Heart left ventricle (tissue), 16 donors: ENCODE measurements around the gene CSF3R. TPM values are rescaled to one million over a fixed set of nuclear protein-coding genes. Genes with fewer than 3 reads are reported as not detected.
A peak's percentile ranks its signal among the peaks of the same experiment; 100 is the strongest.

ENCODE experiments used
- ATAC-seq, 4 donors: fragments of 200-7000 bp; cut with Tn5 transposase; one replicate each; pipeline ENCODE4 v1.9.1; 2020 to 2022; ENCODE audit warnings: moderate library complexity in 4 of 4, mild to moderate bottlenecking in 3 of 4, moderate number of reproducible peaks in 1 of 4
- DNase-seq, 5 donors: peaks; one replicate each; pipeline ENCODE4 v3.0.0-alpha.2; 2020
- H3K27ac ChIP-seq, 12 donors: fragments of 200-600 bp; sonication (generic) in 4 of 12; one replicate each; pipeline versions ENCODE4 v1.5.0 to v1.8.0; 2016 to 2022; ENCODE audit warnings: mild to moderate bottlenecking in 2 of 12
- H3K27me3 ChIP-seq, 9 donors: fragments of 200-600 bp; sonication (generic) in 2 of 9; one replicate each; pipeline versions ENCODE4 v1.5.1 to v1.8.0; 2016 to 2022; ENCODE audit warnings: mild to moderate bottlenecking in 3 of 9
- H3K36me3 ChIP-seq, 9 donors: fragments of 200-600 bp; sonication (generic) in 2 of 9; one replicate each; pipeline versions ENCODE4 v1.5.0 to v1.8.0; 2018 to 2022; ENCODE audit warnings: mild to moderate bottlenecking in 2 of 9
- H3K4me1 ChIP-seq, 12 donors: fragments of 200-600 bp; sonication (generic) in 4 of 12; one replicate each; pipeline versions ENCODE4 v1.5.0 to v1.8.0; 2016 to 2022; ENCODE audit warnings: mild to moderate bottlenecking in 3 of 12
- H3K4me3 ChIP-seq, 12 donors: fragments of 200-600 bp; sonication (generic) in 4 of 12; one replicate each; pipeline versions ENCODE4 v1.5.0 to v1.8.0; 2017 to 2022; ENCODE audit warnings: mild to moderate bottlenecking in 9 of 12, moderate library complexity in 4 of 12
- H3K9me3 ChIP-seq, 12 donors: fragments of 200-600 bp; sonication (generic) in 4 of 12; one replicate each; pipeline versions ENCODE4 v1.5.0 to v1.8.0; 2016 to 2022; ENCODE audit warnings: mild to moderate bottlenecking in 1 of 12
- POLR2A ChIP-seq, 2 donors: fragments of 450-650 bp; IDR thresholded peaks; one replicate each; pipeline ENCODE4 v1.6.1; 2017; ENCODE audit warnings: antibody characterized with exemption in 2 of 2, mild to moderate bottlenecking in 2 of 2, moderate library complexity in 2 of 2
- WGBS, 4 donors: extraction: QIAGEN DNeasy Blood & Tissue Kit in 2 of 4; methylation state at CpG; one replicate each; pipeline versions ENCODE4 v1.1.5 to v1.1.7; 2013 to 2018; 5-methylcytosine and 5-hydroxymethylcytosine counted together
- intact Hi-C, 10 donors: fragments of 100-400 bp; cut with DNase I; formaldehyde crosslinking; loops; one replicate each; pipeline versions ENCODE4 v1.11.1 to v1.14.2; 2022
- polyA plus RNA-seq, 2 donors: library from polyadenylated mRNA; stranded (reverse); fragments of 200-250 nt; gene quantifications; one replicate each; pipeline ENCODE4 v1.2.3, GENCODE V29; 2013
- total RNA-seq, 9 donors: library from RNA; depleted of rRNA in 2 of 9; stranded (reverse); fragments of >200 nt in 2 of 9; fragmentation: NEBNext Ultra II Directional in 3 of 9; extraction: Animal tissue kit (Norgen Biotek cat#: 25700) in 3 of 9; gene quantifications; one replicate each; pipeline versions ENCODE4 v1.1.0 to v1.2.4, GENCODE V29; 2016 to 2023
- TF ChIP-seq, protein P1 (sequence below), 12 donors: fragments of 200-600 bp; sonication (generic) in 4 of 12; IDR thresholded peaks; one replicate each; pipeline versions ENCODE4 v1.5.0 to v1.8.0; 2018 to 2022; ENCODE audit warnings: antibody characterized with exemption in 12 of 12, mild to moderate bottlenecking in 5 of 12
- donor health status: ischemic (EF 13 %, LVEDD 7.1; RV severe dilation, severe dysfunction).
- donor health status: healthy with polysubstance abuse.
- donor health status: DM: no; HTN: yes; CAD: no.
- donor health status: DM: no; HTN: no; CAD: no.
- donor health status: ischemic (EF 25% LVEDD 6.9; RV normal size, moderate dysfunction).
- donor health status: ischemic (EF 25% LVEDD 5.7; RV mildly dilated, moderate dysfunction).
- donor health status: healthy.
- donor health status: DM: yes; HTN: yes; CAD: no.
- donor health status: ischemic (EF 35%, LVEDD 5.7; RV mildly dilated, moderate dysfunction).
- donor health status: nonischemic (EF 11% LVEDD 7.7; RV severe dilation, severe dysfunction).
- donor health status: DM: yes; HTN: yes; CAD: no.
- donor health status: PGD.
- donor health status: ischemic (EF 29% LVEDD 5.4; RV normal size, mild dysfunction).
- donor health status: nonischemic (EF 23%, LVEDD 6.1; RV moderate dilation, normal function).

The CSF3R gene
- total and polyA plus RNA-seq, 11 donors, result 1.5 to 22.7 (median 4.1) TPM

DNA sequence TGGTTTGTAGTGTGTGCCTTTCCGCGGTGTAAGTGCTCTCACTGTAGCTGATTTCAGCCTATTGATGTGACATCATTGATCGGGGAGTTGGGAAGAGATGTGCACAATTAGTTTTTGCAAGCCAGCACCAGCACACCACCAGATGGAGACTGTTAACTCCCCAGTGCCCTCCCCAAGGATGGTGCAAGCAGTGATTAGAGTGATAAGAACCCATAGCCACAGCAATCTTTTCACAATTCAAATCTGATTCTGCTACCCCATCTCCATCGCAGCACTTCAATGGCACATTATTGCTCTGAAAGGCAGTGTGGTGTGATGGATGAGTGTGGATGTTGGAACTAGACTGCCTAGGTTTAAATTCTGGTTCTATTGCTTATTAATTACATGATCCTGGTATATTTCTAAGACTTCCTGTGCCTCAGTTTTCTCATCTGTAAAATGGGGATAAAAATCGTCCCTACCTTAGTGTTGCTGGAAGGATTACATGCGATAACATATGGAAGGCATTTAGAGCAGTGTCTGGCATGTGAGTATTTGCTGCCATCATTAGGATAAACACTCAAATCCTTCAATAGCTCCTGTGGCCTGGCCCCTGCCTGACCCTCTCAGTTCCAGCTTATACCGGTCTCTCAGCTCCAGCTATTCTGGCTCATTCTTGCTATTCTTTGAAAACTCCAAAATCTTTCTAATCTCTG lies 6.7 kb downstream of the CSF3R start:
- Histone ChIP-seq H3K4me3 (no peak overlapping the region), H3K27ac (no peak overlapping the region), H3K9me3 (no peaks in the 10 kb centered on the region), H3K27me3 (peaks cover 0 to 8% (median 0%) of the 10 kb centered on the region in 9 donors), H3K4me1 (peaks cover 0 to 13% (median 0%) of the 10 kb centered on the region in 12 donors), H3K36me3 (peaks cover 0 to 6% (median 0%) of the 10 kb centered on the region in 9 donors)
- TF ChIP-seq POLR2A (IDR thresholded peaks at IDR 0.05), result no peak
- TF ChIP-seq, protein P1, sequence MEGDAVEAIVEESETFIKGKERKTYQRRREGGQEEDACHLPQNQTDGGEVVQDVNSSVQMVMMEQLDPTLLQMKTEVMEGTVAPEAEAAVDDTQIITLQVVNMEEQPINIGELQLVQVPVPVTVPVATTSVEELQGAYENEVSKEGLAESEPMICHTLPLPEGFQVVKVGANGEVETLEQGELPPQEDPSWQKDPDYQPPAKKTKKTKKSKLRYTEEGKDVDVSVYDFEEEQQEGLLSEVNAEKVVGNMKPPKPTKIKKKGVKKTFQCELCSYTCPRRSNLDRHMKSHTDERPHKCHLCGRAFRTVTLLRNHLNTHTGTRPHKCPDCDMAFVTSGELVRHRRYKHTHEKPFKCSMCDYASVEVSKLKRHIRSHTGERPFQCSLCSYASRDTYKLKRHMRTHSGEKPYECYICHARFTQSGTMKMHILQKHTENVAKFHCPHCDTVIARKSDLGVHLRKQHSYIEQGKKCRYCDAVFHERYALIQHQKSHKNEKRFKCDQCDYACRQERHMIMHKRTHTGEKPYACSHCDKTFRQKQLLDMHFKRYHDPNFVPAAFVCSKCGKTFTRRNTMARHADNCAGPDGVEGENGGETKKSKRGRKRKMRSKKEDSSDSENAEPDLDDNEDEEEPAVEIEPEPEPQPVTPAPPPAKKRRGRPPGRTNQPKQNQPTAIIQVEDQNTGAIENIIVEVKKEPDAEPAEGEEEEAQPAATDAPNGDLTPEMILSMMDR (IDR thresholded peaks at IDR 0.05), result no peak
- intact Hi-C loops, result no loop called here
- WGBS, 4 donors, result 64 to 75% (median 69%) methylated on average over 7 of the region's 7 CpGs
- ATAC-seq, result no peak
- DNase-seq, result no peak

DNA sequence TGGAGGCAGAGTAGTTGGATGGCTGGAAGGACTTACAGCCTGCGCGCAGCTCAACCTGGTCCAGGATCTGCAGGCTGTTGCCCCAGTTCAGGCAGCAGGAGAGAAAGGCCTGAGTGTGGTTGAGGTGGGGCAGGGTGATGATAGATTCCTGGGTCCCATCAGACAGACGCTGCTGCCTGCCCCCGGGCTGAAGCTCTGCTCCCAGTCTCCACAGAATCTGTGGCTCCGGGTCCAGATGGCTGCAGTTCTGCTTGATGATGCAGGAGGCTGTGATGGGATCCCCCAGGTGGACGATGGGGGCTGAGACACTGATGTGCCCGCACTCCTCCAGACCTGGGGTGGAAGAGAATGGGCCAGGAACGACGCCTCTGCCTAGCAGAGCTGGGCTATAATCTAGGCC lies 7.4 kb downstream of the CSF3R start:
- Histone ChIP-seq H3K4me3 (no peak overlapping the region), H3K4me1 (peaks cover 0 to 12% (median 0%) of the 10 kb centered on the region in 12 donors), H3K36me3 (peaks cover 0 to 6% (median 0%) of the 10 kb centered on the region in 9 donors), H3K27ac (no peak overlapping the region), H3K27me3 (peaks cover 0 to 8% (median 0%) of the 10 kb centered on the region in 9 donors), H3K9me3 (no peaks in the 10 kb centered on the region)
- ATAC-seq (no peak), DNase-seq (peak in 1 of 5 donors; percentile 54)
- intact Hi-C loops, result no loop called here
- 54 to 62% (median 57%) methylated on average over 6 to 9 of the region's 9 CpGs for WGBS, 4 donors
- TF ChIP-seq POLR2A (IDR thresholded peaks at IDR 0.05), result no peak
- TF ChIP-seq, protein P1 (IDR thresholded peaks at IDR 0.05), result no peak

DNA sequence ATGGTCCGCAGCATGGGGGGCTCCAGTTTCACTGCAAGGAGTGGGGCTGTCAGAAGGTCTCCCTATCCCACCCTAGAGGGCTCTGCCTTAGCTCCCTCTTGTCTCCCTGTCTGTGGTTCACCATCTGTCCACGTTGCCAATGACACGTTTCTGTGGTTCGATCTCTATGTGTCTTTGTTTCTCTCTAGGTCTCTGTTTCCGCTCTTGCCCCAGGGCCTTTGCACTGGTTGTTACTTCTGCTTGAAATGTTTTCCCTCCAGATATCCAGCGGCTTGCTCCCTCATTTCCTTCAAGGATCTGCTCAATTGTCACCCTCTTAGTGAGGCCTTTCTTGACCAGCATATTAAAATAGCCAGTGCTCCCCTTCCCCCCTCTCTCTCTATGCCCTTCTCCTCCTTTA lies 10.1 kb downstream of the CSF3R start:
- intact Hi-C loops, result no loop called here
- DNase-seq (no peak), ATAC-seq (no peak)
- TF ChIP-seq POLR2A (IDR thresholded peaks at IDR 0.05), result no peak
- TF ChIP-seq, protein P1 (IDR thresholded peaks at IDR 0.05), result no peak
- Histone ChIP-seq H3K4me3 (no peak overlapping the region), H3K4me1 (no peaks in the 10 kb centered on the region), H3K9me3 (no peaks in the 10 kb centered on the region), H3K27ac (no peak overlapping the region), H3K36me3 (no peaks in the 10 kb centered on the region), H3K27me3 (peaks cover 0 to 8% (median 0%) of the 10 kb centered on the region in 9 donors)
- 84 to 91% (median 90%) methylated on average over 6 of the region's 6 CpGs for WGBS, 4 donors

DNA sequence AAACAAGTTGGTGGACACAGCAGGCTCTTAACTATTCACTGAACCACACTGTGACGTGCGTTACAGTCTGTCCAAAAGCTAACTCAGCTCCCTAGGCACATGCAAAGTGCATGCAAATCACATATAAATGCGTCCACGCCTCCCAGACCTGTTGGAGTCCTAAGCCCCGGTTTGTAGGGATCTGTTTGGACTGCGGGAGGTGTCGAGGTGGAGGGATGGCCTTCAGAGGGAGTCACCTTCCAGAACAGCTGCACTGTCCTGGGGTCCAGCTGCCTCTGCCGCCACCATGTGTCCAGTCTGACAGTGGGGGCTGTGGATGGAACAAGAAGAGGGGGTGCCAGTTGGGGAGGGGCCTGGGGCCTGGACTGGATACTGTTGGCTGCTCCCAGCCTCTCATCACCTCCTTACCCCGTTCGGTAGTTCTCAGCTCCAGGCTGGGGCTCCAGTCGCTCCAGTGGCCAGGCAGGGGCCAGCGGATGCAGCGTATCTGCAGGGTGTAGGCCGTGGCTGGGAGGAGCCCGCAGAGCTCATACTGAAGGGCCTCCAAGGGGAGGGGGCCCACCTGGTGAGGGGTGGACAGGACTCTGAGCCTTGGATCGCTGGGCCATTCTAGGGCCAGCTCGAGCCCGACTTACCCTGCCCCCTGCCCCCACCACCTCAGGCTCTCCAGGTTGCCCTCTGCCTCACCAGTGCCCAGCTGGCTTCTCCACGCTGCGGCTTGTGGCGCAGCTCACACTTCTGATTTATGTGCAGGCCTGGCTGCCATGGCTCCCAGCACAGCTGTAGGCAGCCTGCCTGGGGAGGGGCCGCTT lies 10.7 kb downstream of the CSF3R start:
- no peaks in the 10 kb centered on the region for H3K4me1 ChIP-seq
- no peaks in the 10 kb centered on the region for H3K36me3 ChIP-seq
- H3K4me3 ChIP-seq, result no peak overlapping the region
- whole genome bisulfite sequencing, 4 donors, result 69 to 75% (median 73%) methylated on average over 15 to 22 of the region's 22 CpGs
- ATAC-seq (no peak), DNase-seq (no peak)
- H3K27me3 ChIP-seq, result peaks cover 0 to 5% (median 0%) of the 10 kb centered on the region in 9 donors
- intact Hi-C loops, result no loop called here
- H3K27ac ChIP-seq, result no peak overlapping the region
- no peaks in the 10 kb centered on the region for H3K9me3 ChIP-seq
- TF ChIP-seq POLR2A (IDR thresholded peaks at IDR 0.05), result no peak
- TF ChIP-seq, protein P1 (IDR thresholded peaks at IDR 0.05), result no peak
